Thyroid gland (tissue), 4 donors: ENCODE measurements around the gene SIRT2. TPM values are rescaled to one million over a fixed set of nuclear protein-coding genes. Genes with fewer than 3 reads are reported as not detected.
A peak's percentile ranks its signal among the peaks of the same experiment; 100 is the strongest.

ENCODE experiments used
- DNase-seq, 2 donors: peaks; one replicate each; pipeline ENCODE4 v3.0.0-alpha.2; 2019
- H3K27ac ChIP-seq, 3 donors: fragments of 200-600 bp; sonication (generic); 1 replicate in 2 of 3; 2 replicates in 1 of 3; pipeline ENCODE4 v1.5.1; 2016 to 2019; ENCODE audit warnings: mild to moderate bottlenecking in 1 of 3, moderate library complexity in 1 of 3
- H3K27me3 ChIP-seq: fragments of 200-600 bp; sonication (generic); one replicate; pipeline ENCODE4 v1.5.1; 2019
- H3K36me3 ChIP-seq, 2 donors: fragments of 200-600 bp; sonication (generic); one replicate each; pipeline ENCODE4 v1.5.1; 2016 to 2019
- H3K4me1 ChIP-seq, 2 donors: fragments of 200-600 bp; sonication (generic); one replicate each; pipeline ENCODE4 v1.5.1; 2017 to 2019
- H3K4me3 ChIP-seq, 3 donors: fragments of 200-600 bp; sonication (generic); replicated peaks in 1 of 3; 1 replicate in 2 of 3; 2 replicates in 1 of 3; pipeline ENCODE4 v1.5.1; 2016; ENCODE audit warnings: mild to moderate bottlenecking in 1 of 3
- H3K9me3 ChIP-seq: fragments of 200-600 bp; sonication (generic); one replicate; pipeline ENCODE4 v1.5.1; 2017
- POLR2A ChIP-seq, 2 donors: fragments of 450-650 bp; IDR thresholded peaks; one replicate each; pipeline ENCODE4 v1.6.1; 2017; ENCODE audit warnings: antibody characterized with exemption in 2 of 2, mild to moderate bottlenecking in 2 of 2, moderate library complexity in 1 of 2
- WGBS, 2 donors: methylation state at CpG; one replicate each; pipeline ENCODE4 v1.1.5; 2017; 5-methylcytosine and 5-hydroxymethylcytosine counted together
- intact Hi-C: fragments of 100-400 bp; cut with DNase I; formaldehyde crosslinking; loops from one replicate; pipeline ENCODE4 v1.15.1; 2023
- total RNA-seq, 4 donors: library from RNA; depleted of rRNA; stranded (reverse); fragments of >200 nt; gene quantifications; one replicate each; pipeline ENCODE4 v1.2.3, GENCODE V29; 2016
- TF ChIP-seq, protein P1 (sequence below), 6 experiments: fragments of 200-600 bp in 3 of 6; fragments of 450-650 bp in 3 of 6; sonication (generic) in 3 of 6; IDR thresholded peaks; one replicate each; pipeline ENCODE4 v1.5.1; 2016 to 2019; ENCODE audit warnings: antibody characterized with exemption in 6 of 6, mild to moderate bottlenecking in 2 of 6, inconsistent platforms in 1 of 6, moderate library complexity in 1 of 6

SIRT2 gene
- total RNA-seq, 4 donors from 2014 or later: 69.6 to 107 (median 90.7) TPM

DNA sequence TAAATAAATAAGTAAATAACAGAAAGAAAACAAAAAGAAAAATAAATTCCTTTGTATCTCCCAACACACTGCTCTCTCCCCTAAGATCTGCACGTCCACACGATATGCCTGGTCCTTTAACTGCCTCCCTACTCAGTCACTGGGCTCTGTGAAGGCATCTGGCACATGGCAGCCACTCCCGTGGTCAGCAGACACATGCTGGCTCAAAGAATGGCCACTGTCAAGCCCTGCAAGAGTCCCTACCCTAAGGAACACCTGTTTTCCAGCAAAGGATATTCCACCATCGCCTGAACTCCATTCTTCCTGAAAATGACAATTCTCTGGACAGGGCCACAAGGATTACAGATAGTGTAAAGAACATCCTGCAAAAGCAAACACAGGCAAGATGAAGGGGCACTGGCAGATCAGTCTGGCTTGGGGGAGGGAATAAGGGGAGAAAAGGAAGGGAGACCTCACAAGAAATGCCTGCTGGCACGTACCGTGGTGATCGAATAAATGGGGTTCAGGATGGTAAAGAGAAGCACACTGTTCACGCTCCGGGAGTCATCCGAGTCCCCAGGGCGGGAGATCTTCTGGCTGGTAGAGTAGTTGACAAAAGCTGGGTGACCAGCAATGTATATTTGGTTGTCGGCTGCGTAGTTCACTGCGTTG is 53.9 kb downstream of the SIRT2 start:
- no peak for DNase-seq
- 94 to 95% methylated on average over 13 to 14 of the region's 14 CpGs for WGBS, 2 donors
- Histone ChIP-seq H3K27me3 (no peaks in the 10 kb centered on the region), H3K4me1 (peaks cover 16 to 23% of the 10 kb centered on the region in 2 donors), H3K36me3 (peaks cover 70 to 74% of the 10 kb centered on the region in 2 donors), H3K9me3 (no peaks in the 10 kb centered on the region), H3K27ac (no peak overlapping the region), H3K4me3 (no peak overlapping the region)
- intact Hi-C loops: loop anchor here (5.0 kb wide), 1 partner anchor 52 kb away; the partner anchor contains the start of genes NFKBIB and SIRT2
- TF ChIP-seq, protein P1, sequence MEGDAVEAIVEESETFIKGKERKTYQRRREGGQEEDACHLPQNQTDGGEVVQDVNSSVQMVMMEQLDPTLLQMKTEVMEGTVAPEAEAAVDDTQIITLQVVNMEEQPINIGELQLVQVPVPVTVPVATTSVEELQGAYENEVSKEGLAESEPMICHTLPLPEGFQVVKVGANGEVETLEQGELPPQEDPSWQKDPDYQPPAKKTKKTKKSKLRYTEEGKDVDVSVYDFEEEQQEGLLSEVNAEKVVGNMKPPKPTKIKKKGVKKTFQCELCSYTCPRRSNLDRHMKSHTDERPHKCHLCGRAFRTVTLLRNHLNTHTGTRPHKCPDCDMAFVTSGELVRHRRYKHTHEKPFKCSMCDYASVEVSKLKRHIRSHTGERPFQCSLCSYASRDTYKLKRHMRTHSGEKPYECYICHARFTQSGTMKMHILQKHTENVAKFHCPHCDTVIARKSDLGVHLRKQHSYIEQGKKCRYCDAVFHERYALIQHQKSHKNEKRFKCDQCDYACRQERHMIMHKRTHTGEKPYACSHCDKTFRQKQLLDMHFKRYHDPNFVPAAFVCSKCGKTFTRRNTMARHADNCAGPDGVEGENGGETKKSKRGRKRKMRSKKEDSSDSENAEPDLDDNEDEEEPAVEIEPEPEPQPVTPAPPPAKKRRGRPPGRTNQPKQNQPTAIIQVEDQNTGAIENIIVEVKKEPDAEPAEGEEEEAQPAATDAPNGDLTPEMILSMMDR (IDR thresholded peaks at IDR 0.05): no peak
- TF ChIP-seq POLR2A (IDR thresholded peaks at IDR 0.05): no peak

DNA sequence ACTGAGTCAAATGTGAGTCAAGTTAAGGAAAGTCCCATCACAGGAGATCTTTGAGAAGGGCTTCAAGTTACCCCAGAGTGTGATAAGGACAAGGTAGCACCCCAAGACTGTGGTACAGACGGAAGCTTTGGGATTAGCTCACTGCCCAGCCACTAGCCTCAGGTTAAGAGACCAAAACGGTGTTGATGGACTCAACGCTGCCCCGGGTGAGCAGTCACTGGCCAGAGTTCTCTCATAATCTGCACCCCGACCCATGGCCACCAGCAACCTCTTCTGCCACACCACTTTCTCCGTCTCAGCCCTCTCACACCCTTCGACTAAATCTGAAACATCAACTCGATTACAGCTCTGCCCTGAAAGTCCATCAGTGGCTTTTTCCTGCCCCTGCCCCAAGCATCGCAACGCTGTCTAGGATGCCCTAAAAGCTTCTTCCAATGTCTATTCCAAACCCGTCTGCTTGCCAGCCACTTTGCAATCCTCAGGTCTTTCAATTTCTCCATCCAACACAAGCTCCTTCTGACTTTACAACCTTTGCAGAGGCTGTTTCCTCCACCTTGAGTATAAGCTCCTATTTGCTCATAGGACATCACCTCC is 55.2 kb downstream of the SIRT2 start:
- intact Hi-C loops: no loop called here

DNA sequence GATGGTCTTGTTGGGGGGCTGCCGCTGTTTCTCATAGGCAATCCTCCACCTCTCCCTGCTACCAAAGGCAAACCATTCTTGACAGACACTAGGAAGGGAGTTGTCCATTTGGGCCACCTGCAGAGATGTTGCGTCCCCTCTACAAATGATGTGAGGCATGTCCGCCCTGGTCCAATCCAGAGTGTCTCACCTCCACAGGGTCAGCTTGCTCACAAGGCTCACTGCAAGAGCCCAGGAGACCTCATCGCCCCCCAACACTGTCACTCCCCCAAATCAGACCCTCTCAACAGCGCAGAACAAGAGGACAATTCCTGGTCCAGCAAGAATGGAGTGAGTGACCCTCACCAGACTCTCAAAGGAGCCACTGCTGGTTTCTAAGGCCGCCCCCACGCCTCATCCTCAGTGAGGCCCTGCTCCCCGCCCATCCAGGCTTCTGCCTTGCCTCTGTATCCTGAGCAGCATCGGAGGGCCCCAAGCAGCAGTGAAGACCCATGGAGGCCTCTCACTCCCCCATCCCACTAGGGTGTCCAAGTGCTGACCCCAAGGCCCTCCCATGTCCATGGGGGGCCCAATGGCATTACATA is 56.2 kb downstream of the SIRT2 start:
- no peak overlapping the region for H3K27ac ChIP-seq

More for the DNA sequence above, 55.2 kb downstream of the SIRT2 start:
- H3K4me1 ChIP-seq: peaks cover 16 to 23% of the 10 kb centered on the region in 2 donors
- DNase-seq: no peak
- H3K36me3 ChIP-seq: peaks cover 83 to 87% of the 10 kb centered on the region in 2 donors
- H3K27me3 ChIP-seq: no peaks in the 10 kb centered on the region
- no peak overlapping the region for H3K4me3 ChIP-seq
- 92 to 95% methylated on average over 11 of the region's 11 CpGs for WGBS, 2 donors
- no peak overlapping the region for H3K27ac ChIP-seq
- TF ChIP-seq, protein P1 (IDR thresholded peaks at IDR 0.05): no peak
- TF ChIP-seq POLR2A (IDR thresholded peaks at IDR 0.05): no peak
- no peaks in the 10 kb centered on the region for H3K9me3 ChIP-seq

DNA sequence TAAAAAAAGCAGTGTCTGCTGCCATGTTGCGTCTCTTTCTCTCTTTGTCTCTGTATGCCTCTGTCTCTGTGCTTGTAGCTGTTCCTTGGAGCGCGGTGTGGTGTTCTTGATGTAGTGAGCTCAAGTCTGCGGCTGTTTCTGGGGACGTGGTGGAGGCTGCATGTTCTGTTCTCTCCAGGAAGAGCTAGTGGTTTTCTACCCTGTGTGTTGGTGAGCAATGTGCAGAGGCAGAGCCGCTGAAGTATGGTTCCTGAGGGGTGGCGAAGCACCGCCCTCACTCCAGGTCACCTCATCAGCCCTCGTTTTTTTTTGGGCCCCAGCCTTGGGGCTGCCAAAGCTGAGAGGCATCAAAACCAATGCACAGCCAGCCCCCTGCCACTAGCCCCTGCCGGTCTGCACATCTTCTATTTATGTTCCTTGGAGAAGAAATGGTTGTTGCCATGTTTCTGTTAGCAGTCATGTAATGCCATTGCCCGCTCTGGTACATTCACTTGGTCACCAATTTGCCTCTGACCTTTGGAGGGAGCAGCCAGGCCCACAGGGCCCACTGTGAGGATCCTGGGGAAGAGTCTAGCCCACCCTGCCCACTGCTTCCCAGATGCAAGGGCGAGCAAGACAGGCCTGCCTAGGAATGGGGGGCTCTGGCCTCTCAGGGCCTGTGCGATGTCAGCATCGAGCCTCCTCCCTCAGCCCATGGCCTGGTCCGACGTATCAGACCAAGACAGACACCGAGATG is 56.8 kb downstream of the SIRT2 start:
- Histone ChIP-seq H3K36me3 (peaks cover 99 to 100% of the 10 kb centered on the region in 2 donors), H3K27me3 (no peaks in the 10 kb centered on the region), H3K9me3 (no peaks in the 10 kb centered on the region), H3K4me1 (peaks cover 2 to 9% of the 10 kb centered on the region in 2 donors), H3K4me3 (no peak overlapping the region), H3K27ac (no peak overlapping the region)
- WGBS, 2 donors: 84 to 93% methylated on average over 14 to 17 of the region's 17 CpGs
- TF ChIP-seq POLR2A (IDR thresholded peaks at IDR 0.05): no peak
- TF ChIP-seq, protein P1 (IDR thresholded peaks at IDR 0.05): no peak
- intact Hi-C loops: no loop called here
- DNase-seq: peak in 1 of 2 donors; percentile 15

More for the DNA sequence above, 56.2 kb downstream of the SIRT2 start:
- WGBS, 2 donors: 96 to 98% methylated on average over 5 to 7 of the region's 9 CpGs
- DNase-seq: no peak
- no peaks in the 10 kb centered on the region for H3K9me3 ChIP-seq
- H3K36me3 ChIP-seq: peaks cover 92 to 96% of the 10 kb centered on the region in 2 donors
- intact Hi-C loops: no loop called here
- H3K27me3 ChIP-seq: no peaks in the 10 kb centered on the region
- H3K4me1 ChIP-seq: peaks cover 8 to 16% of the 10 kb centered on the region in 2 donors
- H3K4me3 ChIP-seq: no peak overlapping the region
- TF ChIP-seq POLR2A (IDR thresholded peaks at IDR 0.05): no peak
- TF ChIP-seq, protein P1 (IDR thresholded peaks at IDR 0.05): no peak
